ENCODE data around the gene WDR81.
"Not testable (repeated sequence)": the region's sequence is repeated elsewhere in the genome, so short reads cannot be mapped to it uniquely, and the experiment has no call there.

Gene WDR81

DNA sequence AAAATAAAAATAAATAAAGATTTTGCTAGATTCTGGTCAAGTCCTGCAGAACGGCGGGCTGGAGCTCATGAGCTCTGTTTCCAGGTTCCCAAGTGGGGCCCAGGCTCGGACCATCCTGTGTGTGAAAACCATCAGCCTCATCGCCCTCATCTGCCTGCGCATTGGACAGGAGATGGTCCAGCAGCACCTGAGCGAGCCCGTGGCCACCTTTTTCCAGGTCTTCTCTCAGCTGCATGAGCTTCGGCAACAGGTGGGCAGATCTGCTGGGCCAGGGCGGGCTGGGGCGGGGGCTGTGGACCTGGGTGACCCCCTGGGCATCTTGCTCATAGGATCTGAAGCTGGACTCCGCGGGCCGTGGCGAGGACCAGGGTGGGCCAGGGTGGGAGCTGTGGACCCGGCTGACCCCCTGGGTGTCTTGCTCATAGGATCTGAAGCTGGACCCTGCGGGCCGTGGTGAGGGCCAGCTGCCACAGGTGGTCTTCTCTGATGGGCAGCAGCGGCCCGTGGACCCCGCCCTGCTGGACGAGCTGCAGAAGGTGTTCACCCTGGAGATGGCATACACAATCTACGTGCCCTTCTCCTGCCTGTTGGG is 7.8 kb downstream of the WDR81 start:
- no peak for FAIRE-seq

- no peak for FAIRE-seq
Observed at GRCh38 chr17:1732833-1733321, 8.4 kb downstream of the WDR81 start.

DNA sequence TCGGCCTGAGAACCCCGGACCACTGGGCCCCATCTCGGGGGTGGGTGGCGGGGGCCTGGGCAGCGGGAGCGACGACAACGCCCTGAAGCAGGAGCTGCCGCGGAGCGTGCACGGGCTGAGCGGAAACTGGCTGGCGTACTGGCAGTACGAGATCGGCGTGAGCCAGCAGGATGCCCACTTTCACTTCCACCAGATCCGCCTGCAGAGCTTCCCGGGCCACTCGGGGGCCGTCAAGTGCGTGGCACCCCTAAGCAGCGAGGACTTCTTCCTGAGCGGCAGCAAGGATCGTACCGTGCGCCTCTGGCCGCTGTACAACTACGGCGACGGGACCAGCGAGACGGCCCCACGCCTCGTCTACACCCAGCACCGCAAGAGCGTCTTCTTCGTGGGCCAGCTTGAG is 9.3 kb downstream of the WDR81 start:
- FAIRE-seq = no peak

DNA sequence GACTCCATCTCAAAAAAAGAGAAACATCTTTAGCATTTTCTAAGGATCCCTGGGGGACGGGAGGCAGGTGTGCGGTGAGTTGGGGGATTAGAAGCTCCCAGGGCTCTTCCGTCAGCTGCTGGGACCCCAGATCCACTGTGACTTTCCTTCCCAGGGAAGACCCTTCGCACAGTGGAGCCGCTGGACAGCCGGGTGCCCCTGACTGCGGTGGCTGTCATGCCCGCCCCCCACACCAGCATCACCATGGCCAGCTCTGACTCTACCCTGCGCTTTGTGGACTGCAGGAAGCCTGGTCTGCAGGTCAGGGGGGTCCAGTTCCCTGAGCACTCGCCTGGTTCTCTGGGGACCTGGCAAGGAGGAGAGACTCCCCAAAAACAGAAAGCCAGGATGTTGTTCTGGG is 10.9 kb downstream of the WDR81 start:
- FAIRE-seq = no peak

- no peak for FAIRE-seq
Observed at GRCh38 chr17:1735834-1736347, 11.4 kb downstream of the WDR81 start.

- no peak for FAIRE-seq
Observed at GRCh38 chr17:1736348-1737281, 12.1 kb downstream of the WDR81 start.

GRCh38 chr17:1737531-1738291 is 13.2 kb downstream of the WDR81 start:
- no peak for FAIRE-seq

DNA sequence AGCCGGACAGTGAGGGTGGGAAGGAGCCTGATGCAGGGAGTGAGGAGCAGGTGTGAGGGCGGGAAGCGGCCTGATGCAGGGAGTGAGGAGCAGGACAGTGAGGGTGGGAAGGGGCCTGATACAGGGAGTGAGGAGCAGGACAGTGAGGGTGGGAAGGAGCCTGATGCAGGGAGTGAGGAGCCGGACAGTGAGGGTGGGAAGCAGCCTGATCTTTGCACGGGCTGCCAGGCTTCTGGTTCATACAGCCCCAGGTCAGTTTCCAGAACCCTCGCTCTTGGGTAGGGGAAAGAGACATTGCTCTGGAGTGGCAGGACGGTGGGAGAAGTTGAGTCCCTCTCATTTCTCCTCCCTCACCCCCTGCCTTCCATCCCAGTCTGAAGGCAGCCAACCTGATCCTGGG is 17.4 kb downstream of the WDR81 start:
- FAIRE-seq = not testable (repeated sequence)

- FAIRE-seq = no peak
Observed at GRCh38 chr17:1742371-1743087, 18.0 kb downstream of the WDR81 start, which contains the start of gene SERPINF2. TSS of gene SERPINF2 (plus strand) at chr17:1742871. CDS start at chr17:1744996, 2,125 bp downstream.

DNA sequence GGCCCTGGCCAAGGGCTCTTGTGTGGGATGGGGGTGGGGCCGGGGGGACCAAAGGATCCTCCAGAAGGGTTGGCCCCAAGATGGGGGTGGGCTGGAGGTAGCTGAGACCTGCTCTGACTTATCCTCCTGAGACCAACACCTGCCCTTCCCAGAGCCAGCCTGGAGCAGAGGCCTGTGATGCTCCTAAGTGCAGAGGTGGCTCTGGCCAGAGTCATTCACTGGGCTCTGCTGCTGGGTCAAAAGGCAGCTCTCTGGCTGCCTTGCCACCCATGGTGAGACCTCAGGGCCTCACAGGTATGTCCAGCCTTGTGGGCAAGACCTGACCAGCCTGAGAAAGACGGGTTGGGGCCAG is 18.6 kb downstream of the WDR81 start:
- FAIRE-seq = no peak

DNA sequence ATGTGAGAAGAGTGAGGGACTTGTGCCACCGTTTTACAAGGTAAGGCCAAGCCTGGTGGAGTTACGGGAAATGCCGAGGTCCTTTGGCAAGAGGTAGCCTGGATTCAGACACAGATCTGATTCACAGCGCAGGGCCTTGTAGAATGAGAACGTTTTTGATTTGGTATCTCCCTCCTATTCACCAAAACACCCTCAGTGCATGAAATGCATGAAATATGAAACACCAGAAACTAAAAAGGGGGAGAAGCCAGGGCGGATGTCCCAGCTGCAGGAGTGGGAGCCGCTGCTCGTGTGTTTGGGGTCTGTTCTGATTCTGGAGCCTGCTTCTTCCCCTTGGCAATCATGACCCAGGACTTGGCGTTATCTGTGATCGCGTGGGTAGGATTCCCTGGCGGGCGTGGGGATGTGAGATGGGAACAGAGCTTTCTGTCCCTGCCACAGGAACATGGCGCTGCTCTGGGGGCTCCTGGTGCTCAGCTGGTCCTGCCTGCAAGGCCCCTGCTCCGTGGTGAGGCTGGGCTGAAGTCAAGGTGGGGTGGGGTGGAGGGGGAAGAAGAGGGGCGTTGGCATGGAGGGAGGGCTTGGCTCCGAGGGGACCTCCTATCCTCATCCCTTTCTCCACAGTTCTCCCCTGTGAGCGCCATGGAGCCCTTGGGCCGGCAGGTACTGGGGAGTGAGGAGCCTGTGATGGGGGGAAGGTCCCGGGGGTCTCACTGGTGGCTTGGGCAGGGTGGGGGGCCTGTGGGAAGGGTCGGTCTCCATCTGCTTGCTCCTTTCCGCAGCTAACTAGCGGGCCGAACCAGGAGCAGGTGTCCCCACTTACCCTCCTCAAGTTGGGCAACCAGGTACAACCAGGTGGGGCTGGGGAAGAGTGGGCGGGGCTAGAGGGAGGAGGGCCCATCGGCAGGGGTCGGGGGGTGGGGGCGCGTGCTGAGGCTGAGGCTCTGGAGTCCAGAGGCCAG is 20.3 kb downstream of the WDR81 start:
- FAIRE-seq = no peak

- no peak for FAIRE-seq
Observed at GRCh38 chr17:1745513-1746020, 21.1 kb downstream of the WDR81 start.

- no peak for FAIRE-seq
Observed at GRCh38 chr17:1746975-1747543, 22.6 kb downstream of the WDR81 start.

- FAIRE-seq = no peak
Observed at GRCh38 chr17:1750628-1751027, 26.1 kb downstream of the WDR81 start.

DNA sequence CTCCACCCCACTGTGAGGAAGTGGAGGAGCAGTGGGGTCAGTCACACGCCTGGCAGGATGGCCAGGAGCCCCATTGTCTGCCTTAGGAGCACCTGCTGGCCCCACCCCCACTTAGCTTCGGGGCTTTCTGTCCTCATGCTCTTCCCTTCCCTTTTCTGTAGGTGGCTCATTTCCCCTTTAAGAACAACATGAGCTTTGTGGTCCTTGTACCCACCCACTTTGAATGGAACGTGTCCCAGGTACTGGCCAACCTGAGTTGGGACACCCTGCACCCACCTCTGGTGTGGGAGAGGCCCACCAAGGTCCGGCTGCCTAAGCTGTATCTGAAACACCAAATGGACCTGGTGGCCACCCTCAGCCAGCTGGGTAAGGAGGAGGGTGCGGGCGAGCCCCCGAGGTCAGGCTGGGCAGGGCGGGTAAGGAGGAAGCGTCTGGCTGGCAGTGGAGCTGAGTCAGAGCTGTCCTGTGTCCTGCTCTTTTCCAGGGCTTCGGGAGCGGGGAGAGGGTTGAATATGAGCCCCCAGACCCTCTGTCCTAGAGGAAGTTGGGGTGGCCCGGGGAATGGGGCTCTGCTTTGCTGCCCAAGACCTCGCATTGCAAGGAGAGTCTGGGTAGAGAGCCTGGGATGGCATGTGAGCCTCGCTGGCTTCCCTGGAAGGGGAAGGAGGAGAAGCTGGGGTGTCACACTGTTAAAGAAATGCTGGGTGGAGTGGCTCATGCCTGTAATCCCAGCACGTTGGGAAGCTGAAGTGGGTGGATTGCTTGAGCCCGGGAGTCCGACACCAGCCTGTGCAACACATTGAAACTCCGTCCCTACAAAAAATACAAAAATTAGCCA is 28.1 kb downstream of the WDR81 start:
- FAIRE-seq = no peak

- FAIRE-seq = no peak
Observed at GRCh38 chr17:1753767-1754429, 29.4 kb downstream of the WDR81 start.

DNA sequence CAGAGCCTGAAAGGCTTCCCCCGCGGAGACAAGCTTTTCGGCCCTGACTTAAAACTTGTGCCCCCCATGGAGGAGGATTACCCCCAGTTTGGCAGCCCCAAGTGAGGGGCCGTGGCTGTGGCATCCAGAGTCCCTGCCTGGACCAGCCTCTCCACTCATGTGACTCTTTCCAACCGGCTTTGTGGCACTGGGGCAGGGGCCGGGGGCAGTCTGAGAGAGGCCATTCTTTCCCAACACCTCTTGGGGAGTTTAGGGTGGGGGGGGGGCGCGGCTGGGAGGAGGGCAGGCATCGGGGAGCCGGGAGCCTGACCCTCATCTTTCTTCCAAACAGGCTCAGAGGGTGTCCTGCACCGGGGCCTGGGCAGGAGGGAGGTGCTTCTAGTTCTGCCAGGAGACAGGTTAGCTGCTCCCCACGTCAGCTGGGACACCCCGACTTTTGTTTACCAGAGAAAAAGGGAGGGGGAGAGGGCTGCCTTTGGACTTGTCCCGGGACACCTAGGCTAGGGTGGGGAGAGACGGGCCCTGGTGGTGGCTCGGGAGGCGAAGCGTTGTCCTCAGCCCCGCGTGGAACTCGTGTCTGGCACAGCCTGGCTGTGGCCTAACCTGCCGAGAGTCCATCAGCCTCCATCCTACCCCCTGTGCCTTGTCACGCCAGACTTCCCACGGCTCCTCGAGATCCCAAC is 30.1 kb downstream of the WDR81 start:
- no peak for FAIRE-seq

GRCh38 chr17:1755252-1755826 is 30.8 kb downstream of the WDR81 start:
- no peak for FAIRE-seq

Data from TTC549 (cell line).